ENCODE measurements around the gene LPP. TPM values are rescaled to one million over a fixed set of nuclear protein-coding genes. Genes with fewer than 3 reads are reported as not detected.

LPP gene
- total RNA-seq, 1 donor = 196 TPM

GRCh38 chr3:188568736-188569135 lies 414.8 kb downstream of the LPP start:
- DNase-seq (ENCODE audit: low read depth) = no peak
- TF ChIP-seq CTCF (IDR thresholded peaks at IDR 0.05; ENCODE audit: insufficient read depth, low read depth, low read length) = no peak
- H3K4me3 ChIP-seq (ENCODE audit: low read depth, low read length) = no peak overlapping the region

- TF ChIP-seq CTCF (IDR thresholded peaks at IDR 0.05; ENCODE audit: insufficient read depth, low read depth, low read length) = no peak
- no peak overlapping the region for H3K4me3 ChIP-seq (ENCODE audit: low read depth, low read length)
- DNase-seq (ENCODE audit: low read depth) = no peak
These were observed 417.7 kb downstream of the LPP start for GRCh38 chr3:188571531-188572095.

- no peak overlapping the region for H3K4me3 ChIP-seq (ENCODE audit: low read depth, low read length)
- no peak for TF ChIP-seq CTCF (IDR thresholded peaks at IDR 0.05; ENCODE audit: insufficient read depth, low read depth, low read length)
- DNase-seq (ENCODE audit: low read depth) = no peak
These were observed 419.5 kb downstream of the LPP start for GRCh38 chr3:188573291-188573940.

- DNase-seq (ENCODE audit: low read depth) = no peak
- no peak for TF ChIP-seq CTCF (IDR thresholded peaks at IDR 0.05; ENCODE audit: insufficient read depth, low read depth, low read length)
- H3K4me3 ChIP-seq (ENCODE audit: low read depth, low read length) = no peak overlapping the region
These were observed 420.0 kb downstream of the LPP start for GRCh38 chr3:188573956-188574355.

- no peak for DNase-seq (ENCODE audit: low read depth)
- TF ChIP-seq CTCF (IDR thresholded peaks at IDR 0.05; ENCODE audit: insufficient read depth, low read depth, low read length) = no peak
- H3K4me3 ChIP-seq (ENCODE audit: low read depth, low read length) = no peak overlapping the region
These were observed 420.9 kb downstream of the LPP start for GRCh38 chr3:188574885-188575284.

GRCh38 chr3:188575501-188575900 lies 421.5 kb downstream of the LPP start:
- DNase-seq (ENCODE audit: low read depth) = no peak
- no peak overlapping the region for H3K4me3 ChIP-seq (ENCODE audit: low read depth, low read length)
- TF ChIP-seq CTCF (IDR thresholded peaks at IDR 0.05; ENCODE audit: insufficient read depth, low read depth, low read length) = no peak

- H3K4me3 ChIP-seq (ENCODE audit: low read depth, low read length) = no peak overlapping the region
- TF ChIP-seq CTCF (IDR thresholded peaks at IDR 0.05; ENCODE audit: insufficient read depth, low read depth, low read length) = no peak
- DNase-seq (ENCODE audit: low read depth) = no peak
These were observed 423.6 kb downstream of the LPP start for GRCh38 chr3:188577539-188577938.
